ENCODE measurements around the gene TLCD3A.
"Not testable (repeated sequence)": the region's sequence is repeated elsewhere in the genome, so short reads cannot be mapped to it uniquely, and the experiment has no call there.

The TLCD3A gene

DNA sequence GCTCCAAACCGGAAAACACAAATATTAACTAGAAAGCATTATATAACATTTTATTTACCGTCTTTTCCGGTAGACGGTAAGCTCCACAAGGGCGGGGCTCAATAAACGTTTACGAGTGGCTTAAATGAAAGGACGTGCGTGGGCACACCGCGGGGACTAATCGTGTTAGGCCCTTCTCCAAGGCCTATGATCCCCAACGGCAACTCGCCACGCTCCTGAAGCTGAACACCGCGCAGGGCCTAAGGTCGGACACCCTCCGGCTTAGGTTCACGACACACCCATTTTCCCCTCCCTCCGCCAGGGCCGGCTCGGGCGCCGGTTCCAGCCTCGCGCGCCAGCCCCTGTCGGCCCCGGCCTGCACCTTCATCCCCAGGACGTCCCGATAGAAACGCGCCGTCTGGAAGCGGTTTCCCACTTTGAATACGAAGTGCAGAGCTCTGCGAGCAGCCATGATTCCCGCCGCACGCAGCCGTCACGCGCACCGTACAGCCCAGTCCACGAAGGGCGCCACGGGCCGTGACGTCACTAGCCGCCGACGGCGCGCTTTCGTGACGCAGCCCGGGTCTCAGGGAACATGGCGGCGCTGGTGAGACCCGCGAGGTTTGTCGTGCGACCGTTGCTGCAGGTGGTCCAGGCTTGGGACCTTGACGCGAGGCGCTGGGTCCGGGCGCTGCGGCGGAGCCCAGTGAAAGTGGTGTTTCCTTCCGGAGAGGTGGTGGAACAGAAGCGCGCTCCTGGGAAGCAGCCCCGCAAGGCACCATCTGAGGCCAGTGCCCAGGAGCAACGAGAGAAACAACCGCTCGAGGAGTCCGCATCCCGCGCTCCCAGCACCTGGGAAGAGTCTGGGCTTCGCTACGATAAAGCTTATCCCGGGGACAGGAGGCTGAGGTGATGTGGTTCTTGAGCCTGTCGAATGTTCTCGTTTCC lies 49.7 kb downstream of the TLCD3A start, which contains the start of the genes GLOD4 and MRM3:
TSS of gene GLOD4 (minus strand) at position 476 of the 927 bp plus-strand sequence. CDS start at position 451, 25 bp downstream.
TSS of gene MRM3 (plus strand) at position 549 of the 927 bp plus-strand sequence. CDS start at position 575, 26 bp downstream.
- peak; percentile 98 for FAIRE-seq
- TF ChIP-seq POLR2A (IDR thresholded peaks at IDR 0.05; ENCODE audit: low read depth, low read length): peak; percentile 94
- peak; percentile 86 for TF ChIP-seq TAF1 (IDR thresholded peaks at IDR 0.05; ENCODE audit: borderline replicate concordance, low read depth, low read length)
- TF ChIP-seq POLR2AphosphoS5 (IDR thresholded peaks at IDR 0.05; ENCODE audit: low read depth, low read length): peak; percentile 91
- DNase-seq (ENCODE audit: insufficient read length): peak; percentile 96

GRCh38 chr17:784143-784542 lies 51.7 kb downstream of the TLCD3A start:
- DNase-seq (ENCODE audit: insufficient read length): no peak
- TF ChIP-seq POLR2A (IDR thresholded peaks at IDR 0.05; ENCODE audit: low read depth, low read length) (no peak), POLR2AphosphoS5 (IDR thresholded peaks at IDR 0.05; ENCODE audit: low read depth, low read length) (no peak), TAF1 (IDR thresholded peaks at IDR 0.05; ENCODE audit: borderline replicate concordance, low read depth, low read length) (no peak)
- FAIRE-seq: no peak

- DNase-seq (ENCODE audit: insufficient read length); FAIRE-seq: not testable (repeated sequence)
Observed at GRCh38 chr17:785901-786300, 53.5 kb downstream of the TLCD3A start.

DNA sequence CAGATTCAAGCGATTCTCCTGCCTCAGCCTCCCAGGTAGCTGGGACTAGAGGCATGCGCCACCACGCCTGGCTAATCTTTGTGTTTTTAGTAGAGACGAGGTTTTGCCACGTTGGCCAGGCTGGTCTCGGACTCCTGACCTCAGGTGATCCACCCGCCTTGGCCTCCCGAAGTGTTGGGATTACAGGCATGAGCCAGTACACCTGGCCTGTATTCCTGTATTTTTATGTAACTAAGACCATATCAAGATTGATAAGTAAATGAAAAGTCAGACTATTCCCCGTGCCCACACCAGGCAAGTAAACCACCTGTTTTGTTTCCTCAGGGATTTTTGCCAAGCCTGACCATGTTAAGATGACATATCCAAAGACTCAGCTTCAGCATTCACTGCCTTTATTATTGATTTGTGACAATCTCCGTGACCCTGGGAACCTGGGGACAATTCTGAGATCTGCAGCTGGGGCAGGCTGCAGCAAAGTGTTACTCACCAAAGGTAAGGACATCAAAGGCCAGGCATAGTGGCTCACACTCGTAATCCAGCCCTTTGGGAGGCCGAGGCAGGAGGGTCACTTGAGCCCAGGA lies 55.3 kb downstream of the TLCD3A start:
- TF ChIP-seq TAF1 (IDR thresholded peaks at IDR 0.05; ENCODE audit: borderline replicate concordance, low read depth, low read length) (no peak), POLR2AphosphoS5 (IDR thresholded peaks at IDR 0.05; ENCODE audit: low read depth, low read length) (no peak), POLR2A (IDR thresholded peaks at IDR 0.05; ENCODE audit: low read depth, low read length) (no peak)
- DNase-seq (ENCODE audit: insufficient read length) (no peak), FAIRE-seq (no peak)

DNA sequence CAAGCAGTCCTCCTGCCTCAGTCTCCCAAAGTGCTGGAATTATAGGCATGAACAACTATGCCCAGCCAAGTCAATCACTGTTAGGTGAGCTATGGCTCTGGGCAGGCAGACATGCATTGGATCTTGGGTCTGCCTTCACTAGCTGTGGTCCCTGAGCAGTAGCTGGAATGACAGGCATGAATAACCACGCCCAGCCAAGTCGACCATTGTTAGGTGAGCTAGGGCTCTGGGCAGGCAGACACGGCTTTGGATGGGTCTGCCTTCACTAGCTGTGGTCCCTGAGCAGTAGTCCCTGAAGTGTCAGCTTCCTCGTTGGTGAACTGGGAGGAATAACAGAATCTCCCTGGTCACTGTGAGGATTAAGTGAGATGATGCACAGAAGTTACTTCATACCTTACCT lies 56.2 kb downstream of the TLCD3A start:
- DNase-seq (ENCODE audit: insufficient read length) (no peak), FAIRE-seq (no peak)
- TF ChIP-seq POLR2AphosphoS5 (IDR thresholded peaks at IDR 0.05; ENCODE audit: low read depth, low read length) (no peak), TAF1 (IDR thresholded peaks at IDR 0.05; ENCODE audit: borderline replicate concordance, low read depth, low read length) (no peak), POLR2A (IDR thresholded peaks at IDR 0.05; ENCODE audit: low read depth, low read length) (no peak)

GRCh38 chr17:789160-789840 lies 56.9 kb downstream of the TLCD3A start:
- TF ChIP-seq POLR2AphosphoS5 (IDR thresholded peaks at IDR 0.05; ENCODE audit: low read depth, low read length) (no peak), TAF1 (IDR thresholded peaks at IDR 0.05; ENCODE audit: borderline replicate concordance, low read depth, low read length) (no peak), POLR2A (IDR thresholded peaks at IDR 0.05; ENCODE audit: low read depth, low read length) (no peak)
- FAIRE-seq: no peak

DNA sequence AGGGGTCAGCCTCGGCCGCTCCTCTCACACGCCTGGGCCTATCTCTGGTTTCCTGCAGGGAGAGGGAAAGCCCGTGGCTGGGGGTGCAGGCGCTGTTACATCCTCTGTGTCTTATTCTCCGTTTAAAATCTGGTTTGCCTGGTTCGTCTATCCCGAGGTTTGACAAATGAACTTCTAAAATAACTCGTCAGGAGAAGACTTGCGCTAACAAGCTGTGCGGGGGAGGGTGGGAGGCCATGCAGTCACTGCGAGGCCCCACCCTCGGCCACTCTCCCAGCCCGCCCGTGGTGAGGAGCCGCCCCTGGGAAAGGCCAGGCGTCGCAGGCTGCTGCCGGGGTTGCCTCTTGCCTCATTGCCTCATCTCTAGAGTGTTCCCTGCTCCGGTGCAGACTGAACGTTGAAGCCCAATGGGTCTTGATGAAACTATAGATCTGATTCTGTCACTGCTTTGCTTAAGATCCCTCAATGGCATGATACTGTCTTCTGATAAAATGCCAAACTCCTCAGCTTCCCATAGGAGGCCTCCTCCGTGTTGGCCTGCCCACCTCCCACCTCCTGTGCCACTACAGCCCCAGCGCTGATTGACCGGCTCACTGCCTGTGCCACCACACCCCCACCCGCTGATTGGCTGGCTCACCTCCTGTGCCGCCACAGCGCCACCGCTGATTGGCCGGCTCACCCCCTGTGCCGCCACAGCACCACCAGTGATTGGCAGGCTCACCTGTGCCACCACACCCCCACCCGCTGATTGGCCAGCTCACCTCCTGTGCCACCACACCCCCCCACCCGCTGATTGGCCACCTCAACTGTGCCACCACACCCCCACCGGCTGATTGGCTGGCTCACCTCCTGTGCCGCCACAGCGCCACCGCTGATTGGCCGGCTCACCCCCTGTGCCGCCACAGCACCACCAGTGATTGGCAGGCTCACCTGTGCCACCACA lies 57.8 kb downstream of the TLCD3A start:
- not testable (repeated sequence) for DNase-seq (ENCODE audit: insufficient read length); FAIRE-seq

More at GRCh38 chr17:789160-789840, 56.9 kb downstream of the TLCD3A start:
- no peak for DNase-seq (ENCODE audit: insufficient read length)

- DNase-seq (ENCODE audit: insufficient read length); FAIRE-seq: not testable (repeated sequence)
Observed at GRCh38 chr17:790874-791247, 58.5 kb downstream of the TLCD3A start.

DNA sequence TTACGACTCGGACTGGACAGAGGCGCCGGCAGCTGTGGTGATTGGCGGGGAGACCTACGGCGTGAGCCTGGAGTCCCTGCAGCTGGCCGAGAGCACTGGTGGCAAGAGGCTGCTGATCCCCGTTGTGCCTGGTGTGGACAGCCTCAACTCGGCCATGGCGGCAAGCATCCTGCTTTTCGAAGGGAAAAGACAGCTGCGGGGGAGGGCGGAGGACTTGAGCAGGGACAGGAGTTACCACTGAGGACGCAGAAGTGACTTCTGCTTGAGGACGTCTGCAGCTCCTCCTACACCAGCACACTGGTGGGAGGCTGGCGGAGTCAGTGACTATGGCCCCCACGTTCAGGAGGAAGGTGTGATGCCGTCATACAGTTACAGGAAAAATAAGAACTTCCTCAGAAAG lies 59.4 kb downstream of the TLCD3A start:
- no peak for FAIRE-seq
- no peak for DNase-seq (ENCODE audit: insufficient read length)
- no peak for TF ChIP-seq TAF1 (IDR thresholded peaks at IDR 0.05; ENCODE audit: borderline replicate concordance, low read depth, low read length)
- no peak for TF ChIP-seq POLR2AphosphoS5 (IDR thresholded peaks at IDR 0.05; ENCODE audit: low read depth, low read length)
- TF ChIP-seq POLR2A (IDR thresholded peaks at IDR 0.05; ENCODE audit: low read depth, low read length): no peak

GRCh38 chr17:792277-792676 lies 59.9 kb downstream of the TLCD3A start:
- no peak for FAIRE-seq
- DNase-seq (ENCODE audit: insufficient read length): no peak
- no peak for TF ChIP-seq TAF1 (IDR thresholded peaks at IDR 0.05; ENCODE audit: borderline replicate concordance, low read depth, low read length)
- TF ChIP-seq POLR2A (IDR thresholded peaks at IDR 0.05; ENCODE audit: low read depth, low read length): no peak
